GM15510 (cell line): Measurements from ENCODE around the gene KRT6C.

Experiments
- POLR2A ChIP-seq: IDR thresholded peaks from 3 replicates; pipeline ENCODE4 v1.6.1; 2011; ENCODE audit warnings: borderline replicate concordance; ENCODE audit not compliant: insufficient read length; ENCODE audit errors: extremely low read depth

The KRT6C gene

DNA sequence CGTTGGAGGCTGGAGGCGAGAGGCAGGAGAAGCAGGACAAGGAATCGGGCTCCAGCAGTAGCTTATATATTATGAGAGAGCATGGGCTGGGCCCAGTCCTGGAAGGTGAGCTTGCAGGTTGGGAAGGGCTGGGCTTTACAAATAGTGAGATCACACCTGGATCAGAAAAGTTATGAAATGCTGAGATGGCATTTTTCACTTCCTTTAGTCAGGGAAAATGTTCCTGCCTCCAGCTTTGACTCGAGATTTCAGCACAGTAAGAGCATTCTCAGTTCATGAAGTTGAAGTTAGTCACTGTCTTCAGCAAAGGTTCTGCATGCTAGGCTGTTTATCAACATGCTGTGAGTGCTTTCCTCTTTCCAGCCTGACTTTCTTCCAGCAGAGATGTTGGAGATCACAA, at the start of gene KRT6C:
Gene KRT6C, minus strand, starts transcription at position 38 of the 400 bp plus-strand sequence. CDS start 68 bp downstream, outside the sequence.
- TF ChIP-seq POLR2A, result no peak

DNA sequence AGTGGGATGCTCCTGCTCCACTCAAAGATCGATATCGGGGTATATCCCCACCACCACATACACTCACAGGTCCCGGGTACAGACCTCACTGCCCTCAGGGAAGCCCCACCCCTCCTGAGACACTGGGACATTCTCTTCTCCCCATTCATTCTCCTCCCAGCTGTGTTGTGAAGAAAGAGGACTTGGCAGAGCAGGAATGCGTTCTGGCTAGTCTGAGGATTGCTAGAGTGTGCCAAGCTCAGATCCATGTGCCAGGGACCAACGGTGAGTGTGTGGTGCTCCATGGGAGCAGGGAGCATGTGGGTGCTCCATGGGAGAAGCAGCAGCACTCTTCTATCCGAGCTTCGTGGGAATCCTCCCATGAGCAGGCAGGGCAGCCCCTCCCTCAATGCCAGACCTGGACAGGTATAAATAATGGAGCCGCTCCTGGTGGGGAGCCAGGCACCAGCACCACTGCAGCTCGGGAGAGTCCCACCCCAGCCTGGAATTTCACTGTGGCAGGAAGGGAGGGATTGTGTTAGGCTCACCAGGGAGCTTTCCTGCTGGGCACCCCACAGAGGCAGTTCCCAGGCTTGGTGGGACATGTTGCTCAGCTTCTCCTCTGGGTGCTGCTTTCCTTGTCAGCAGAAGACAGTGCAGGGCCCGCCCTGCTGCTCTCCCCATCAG, 48.9 kb upstream of the KRT6C start:
- no peak for TF ChIP-seq POLR2A

DNA sequence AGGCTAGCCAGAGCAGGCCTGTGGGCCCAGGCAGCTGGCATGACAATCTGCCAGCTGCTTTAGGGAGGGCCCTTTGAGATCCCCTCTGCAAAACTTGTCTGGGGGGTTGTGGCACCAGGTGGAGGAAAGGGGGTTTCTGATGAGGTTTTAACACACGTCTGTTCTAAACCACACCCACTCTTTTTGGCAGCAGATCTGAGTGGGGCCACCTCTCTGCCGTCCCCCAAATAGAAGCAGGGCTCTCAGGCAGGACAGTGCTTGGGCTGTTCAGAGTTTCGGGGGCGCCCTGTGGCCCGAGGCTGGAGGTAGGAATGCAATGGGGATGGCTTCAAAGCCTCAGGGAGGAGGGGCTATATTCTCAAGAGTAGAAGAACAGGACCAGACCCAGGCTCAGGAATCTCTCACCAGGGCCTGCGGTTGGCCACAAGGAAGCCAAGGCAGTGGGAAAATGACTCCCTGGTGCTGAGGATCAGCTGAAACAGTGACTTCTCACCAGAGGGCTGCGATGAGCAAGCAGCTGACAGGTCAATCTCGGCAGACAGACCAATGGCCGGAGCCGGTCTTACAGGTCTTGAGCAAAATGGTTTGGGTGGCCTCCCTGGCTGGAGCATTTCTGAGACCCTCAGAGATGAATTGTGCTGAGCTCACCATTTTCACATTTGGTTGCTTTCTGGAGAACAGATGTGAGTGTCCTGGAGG, 48.1 kb upstream of the KRT6C start:
- TF ChIP-seq POLR2A, result no peak

DNA sequence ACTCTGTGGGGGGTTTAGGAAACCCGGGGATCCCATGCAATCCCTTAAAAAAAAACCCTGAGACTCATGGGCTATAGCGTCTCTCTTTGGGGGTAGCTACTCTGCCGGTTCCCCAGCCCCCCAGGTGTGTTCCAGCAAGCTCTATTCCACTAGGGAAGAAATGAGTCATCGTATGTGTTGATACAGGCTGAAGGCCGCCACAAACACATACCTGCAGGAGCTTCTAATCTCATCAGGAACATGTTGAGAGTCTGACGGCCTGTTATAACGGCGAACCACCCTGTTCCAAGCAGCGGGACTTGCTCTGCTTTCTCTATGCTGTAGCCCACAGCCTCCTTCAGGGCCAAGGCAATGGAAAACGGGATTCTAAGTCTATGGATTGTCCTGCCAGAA, 47.6 kb upstream of the KRT6C start:
- TF ChIP-seq POLR2A, result no peak

DNA sequence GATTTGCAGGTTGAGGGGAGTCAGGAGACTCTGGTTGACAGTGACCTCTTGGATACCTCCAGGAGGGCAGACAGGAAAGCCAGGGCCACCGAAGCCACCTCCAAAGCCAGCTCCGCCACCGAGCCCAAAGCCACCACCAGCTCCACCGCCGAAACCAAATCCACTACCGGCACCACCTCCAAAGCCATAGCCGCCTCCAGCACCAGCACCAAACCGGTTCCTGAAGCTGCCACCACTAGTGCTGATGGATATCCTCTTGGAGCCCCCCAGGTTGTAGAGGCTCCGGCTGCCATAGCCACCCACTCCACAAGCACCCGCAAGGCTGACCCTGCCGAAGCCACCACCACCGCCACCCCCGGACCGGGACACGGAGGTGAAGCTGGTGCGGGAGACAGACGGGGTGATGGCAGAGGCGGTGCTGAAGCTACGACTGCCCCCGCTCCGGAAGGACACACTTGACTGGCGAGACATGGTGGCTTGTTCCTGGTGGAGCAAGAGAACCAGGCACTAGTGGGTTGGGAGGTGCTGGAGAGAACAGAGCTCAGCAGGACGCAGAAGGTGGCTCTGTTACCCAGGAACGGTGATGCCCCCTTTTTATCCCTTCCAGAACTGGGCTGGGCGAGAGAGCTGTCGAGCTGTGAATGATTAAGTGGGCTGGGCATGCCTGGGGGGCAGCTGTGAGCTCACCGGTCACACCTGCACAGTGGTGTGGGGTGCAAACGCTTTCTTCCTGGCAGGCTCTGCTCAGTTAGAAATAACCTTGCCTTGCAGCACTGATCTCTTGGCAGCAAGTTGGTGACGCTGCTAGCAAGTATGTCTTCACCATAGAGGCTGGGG, 46.4 kb upstream of the KRT6C start, which contains the start of gene KRT5:
Gene KRT5, minus strand, starts transcription at position 569 of the 837 bp plus-strand sequence. Its CDS starts 98 bp downstream, at position 471.
- no peak for TF ChIP-seq POLR2A

DNA sequence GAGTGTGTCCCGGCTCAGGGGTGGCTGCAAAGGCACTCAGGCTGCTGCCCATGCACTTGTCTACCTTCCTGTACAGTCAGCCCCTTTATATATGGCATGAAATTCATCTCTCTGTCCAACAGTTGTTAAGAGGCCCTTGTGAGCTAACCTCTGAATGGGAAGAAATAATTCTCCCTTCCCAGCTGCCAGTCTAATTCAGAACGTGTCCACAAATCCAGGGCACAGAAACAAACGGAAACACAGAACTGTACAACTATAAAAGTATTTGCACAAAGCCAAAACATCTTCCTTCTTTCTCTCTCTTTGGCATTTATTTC, 45.7 kb upstream of the KRT6C start:
- TF ChIP-seq POLR2A, result no peak

DNA sequence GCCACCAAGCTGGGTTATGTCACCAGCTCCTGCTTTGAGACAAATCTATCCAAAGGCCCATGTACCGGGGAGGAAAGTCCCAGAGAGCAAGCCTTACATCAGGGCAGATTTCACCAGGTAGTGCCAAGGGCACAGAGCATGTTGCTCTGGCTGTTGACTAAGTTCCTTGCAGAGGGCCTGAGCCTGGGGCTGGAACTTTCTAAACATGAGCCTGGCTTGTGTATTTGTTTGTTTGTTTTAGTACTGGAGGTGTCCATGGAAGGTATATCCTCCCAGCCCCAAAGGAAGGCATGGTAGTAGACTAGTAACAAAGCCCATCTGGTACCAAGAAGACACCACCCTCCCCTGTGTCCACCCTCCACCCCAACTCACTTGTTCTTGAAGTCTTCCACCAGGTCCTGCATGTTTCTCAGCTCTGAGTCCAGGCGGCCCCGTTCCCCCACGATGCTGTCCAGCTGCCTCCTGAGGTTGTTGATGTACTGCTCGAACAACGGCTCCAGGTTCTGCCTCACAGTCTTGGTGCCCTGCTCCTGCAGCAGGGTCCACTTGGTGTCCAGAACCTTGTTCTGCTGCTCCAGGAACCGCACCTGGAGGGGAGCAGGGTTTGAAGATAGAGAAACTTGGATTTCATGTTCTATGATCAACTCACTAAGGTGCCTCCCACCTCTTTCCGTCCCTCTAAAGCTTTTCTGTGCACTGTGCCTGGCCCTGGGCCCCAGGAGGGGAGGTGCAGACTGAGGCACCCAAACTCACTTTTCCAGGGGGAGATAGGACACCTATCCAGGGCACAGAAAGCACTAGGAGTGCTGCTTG, 45.2 kb upstream of the KRT6C start:
- no peak for TF ChIP-seq POLR2A

DNA sequence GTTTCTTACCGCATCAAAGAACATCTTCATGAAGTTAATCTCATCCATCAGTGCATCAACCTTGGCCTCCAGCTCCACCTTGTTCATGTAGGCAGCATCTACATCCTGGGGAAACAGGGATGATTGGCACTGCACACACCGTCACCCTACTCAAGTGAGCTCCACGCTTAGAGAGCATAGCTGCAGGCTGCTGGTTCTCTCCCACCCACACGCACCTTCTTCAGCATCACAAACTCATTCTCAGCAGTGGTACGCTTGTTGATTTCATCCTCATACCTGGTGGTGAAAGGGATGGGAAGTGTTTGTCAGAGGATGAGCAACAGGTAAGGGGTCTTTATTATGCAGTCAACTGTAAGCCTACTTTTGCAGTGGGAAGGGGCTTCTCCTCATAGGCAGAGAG, 44.3 kb upstream of the KRT6C start:
- TF ChIP-seq POLR2A, result no peak

DNA sequence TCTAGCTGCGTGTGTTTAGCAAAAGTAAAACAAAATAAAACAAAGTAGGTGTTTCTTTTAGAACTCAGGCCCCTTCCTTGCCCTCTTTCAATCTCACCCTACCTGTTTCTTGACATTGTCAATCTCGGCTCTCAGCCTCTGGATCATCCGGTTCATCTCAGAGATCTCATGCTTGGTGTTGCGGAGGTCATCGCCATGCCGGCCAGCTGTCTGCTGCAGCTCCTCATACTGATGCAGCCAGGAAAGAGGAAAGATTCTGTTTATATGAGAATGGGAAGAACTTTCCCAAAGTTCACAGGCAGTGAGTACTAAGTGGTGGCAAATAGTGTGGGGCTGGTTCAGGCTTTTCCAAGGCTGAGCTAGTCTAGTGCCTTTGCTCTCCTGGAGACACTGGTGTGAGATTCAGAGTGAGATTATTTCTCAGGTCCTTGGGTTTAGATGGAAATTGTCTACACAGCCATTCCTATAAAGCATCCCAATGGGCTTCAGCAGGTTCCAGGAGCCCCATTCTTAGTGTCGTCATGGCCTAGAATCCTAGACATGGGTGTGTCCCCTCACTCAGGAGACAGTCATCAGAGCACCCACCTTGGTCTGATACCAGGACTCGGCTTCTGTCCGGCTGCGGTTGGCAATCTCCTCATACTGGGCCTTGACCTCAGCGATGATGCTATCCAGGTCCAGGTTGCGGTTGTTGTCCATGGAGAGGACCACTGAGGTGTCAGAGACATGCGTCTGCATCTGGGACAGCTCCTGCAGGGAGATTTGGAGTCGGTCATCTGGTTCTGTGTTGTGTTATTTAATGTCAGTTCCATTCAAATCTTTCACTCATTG, 43.6 kb upstream of the KRT6C start:
- no peak for TF ChIP-seq POLR2A

DNA sequence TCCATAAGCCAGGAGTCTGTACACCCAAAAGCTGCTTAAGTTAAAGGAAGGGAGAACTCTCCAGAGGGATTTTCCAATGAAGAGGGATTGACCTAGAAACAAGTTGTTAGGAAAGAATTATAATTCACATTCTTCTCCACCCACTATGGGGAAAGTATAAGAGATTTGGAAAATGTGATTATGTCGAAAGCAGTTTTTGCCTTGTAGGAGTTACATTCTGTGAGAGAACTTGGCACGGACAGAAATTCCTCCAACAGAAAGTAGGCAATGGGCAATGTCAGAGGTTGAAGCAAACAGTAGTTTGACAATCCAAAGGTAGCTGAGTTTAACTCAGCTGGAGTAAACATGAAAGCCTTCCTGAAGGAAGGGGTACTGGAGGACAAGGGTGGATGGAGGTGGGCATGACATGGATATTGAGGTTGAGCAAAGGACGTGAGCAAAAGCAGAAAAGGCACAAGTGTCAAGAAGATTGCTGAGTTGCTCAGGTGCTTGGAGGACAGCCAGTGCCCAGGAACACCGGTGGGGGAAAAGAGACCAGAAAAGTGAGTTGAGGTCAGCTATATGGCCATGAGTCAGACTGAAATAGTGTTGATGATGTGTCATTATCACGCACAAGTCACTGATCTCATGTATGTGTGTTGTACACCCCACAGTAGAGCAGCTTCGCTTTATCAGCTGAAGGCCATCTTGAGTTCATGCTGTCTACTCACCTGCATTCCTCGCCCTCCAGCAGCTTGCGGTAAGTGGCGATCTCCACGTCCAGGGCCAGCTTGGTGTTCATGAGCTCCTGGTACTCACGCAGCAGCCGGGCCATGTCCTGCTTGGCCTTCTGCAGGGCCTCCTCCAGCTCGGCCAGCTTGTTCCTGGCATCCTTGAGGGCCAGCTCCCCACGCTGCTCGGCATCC, 42.6 kb upstream of the KRT6C start:
- no peak for TF ChIP-seq POLR2A

DNA sequence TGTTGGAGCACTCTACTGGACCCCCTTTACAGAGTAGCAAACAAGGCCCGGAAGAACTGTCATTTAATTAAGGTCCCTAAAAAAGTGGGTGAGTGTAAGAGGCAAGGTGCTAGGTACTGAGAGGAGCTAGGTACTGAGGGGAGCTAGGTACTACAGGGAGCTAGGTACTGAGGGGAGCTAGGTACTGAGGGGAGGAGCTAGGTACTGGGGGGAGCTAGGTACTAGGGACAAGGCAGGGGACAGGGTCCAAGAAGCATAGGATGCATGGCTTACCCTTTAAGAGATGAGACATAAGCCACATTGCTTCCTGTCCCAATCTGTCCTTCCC, 41.7 kb upstream of the KRT6C start:
- no peak for TF ChIP-seq POLR2A

DNA sequence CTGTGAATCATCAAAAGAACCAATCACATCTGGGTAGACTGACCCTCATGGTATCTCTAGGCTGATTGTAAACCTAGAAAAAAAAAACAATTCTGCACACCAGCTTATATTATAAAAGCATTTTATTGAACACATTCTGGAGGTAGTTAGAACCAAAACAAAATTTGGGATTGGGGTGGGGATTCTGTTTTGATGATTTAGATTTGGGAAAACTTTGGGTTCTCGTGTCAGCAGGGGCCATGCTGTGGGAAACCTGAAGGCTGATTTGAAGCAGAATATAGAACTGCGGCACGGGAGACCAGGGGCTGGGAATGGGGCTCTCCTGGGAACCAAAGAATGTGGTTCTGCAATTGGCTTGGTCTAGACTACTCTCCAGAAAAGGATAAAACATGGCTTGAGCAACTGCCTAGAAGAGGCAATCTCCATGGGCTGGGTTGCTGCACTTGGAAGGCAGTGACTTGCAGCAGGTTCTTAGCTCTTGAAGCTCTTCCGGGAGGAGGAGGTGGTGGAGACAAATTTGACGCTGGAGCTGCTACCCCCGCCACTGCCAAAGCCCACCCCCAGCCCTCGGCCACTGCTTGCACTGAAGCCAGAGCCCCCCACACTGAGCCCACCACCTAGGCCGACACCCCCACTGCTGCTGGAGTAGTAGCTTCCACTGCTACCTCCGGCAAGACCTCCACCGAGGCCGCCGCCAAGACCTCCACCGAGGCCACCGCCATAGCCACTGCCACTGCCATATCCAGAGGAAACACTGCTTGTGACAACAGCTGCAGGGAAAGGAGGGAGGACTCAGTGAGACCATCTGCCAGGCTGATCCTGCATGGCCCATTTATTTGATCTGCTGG, 41.1 kb upstream of the KRT6C start:
- no peak for TF ChIP-seq POLR2A
